ENCODE data around the gene TBC1D22A. TPM values are rescaled to one million over a fixed set of nuclear protein-coding genes. Genes with fewer than 3 reads are reported as not detected.

The TBC1D22A gene
- total RNA-seq, 1 experiment from 2014 or later, result 14.3 TPM

- POLR2A ChIA-PET (ENCODE audit: unreplicated experiment), result no interaction called here
- CTCF ChIA-PET, result no interaction called here
Observed at GRCh38 chr22:47022075-47022473, 259.6 kb downstream of the TBC1D22A start.

GRCh38 chr22:47022475-47022874 is 260.0 kb downstream of the TBC1D22A start:
- Histone ChIP-seq H3F3A (ENCODE audit: low read length, unreplicated experiment) (no peaks in the 10 kb centered on the region), H3K4me1 (ENCODE audit: insufficient read depth, low read length) (no peaks in the 10 kb centered on the region), H3K9ac (ENCODE audit: low read length) (no peak overlapping the region), H4K20me1 (ENCODE audit: low read length) (no peaks in the 10 kb centered on the region), H2AFZ (ENCODE audit: low read length) (no peak overlapping the region), H3K79me2 (ENCODE audit: low read length) (no peaks in the 10 kb centered on the region), H3K4me3 (ENCODE audit: low read length) (no peak overlapping the region), H3K9me2 (replicated peaks; ENCODE audit: low read length) (no peaks in the 10 kb centered on the region), H3K27me3 (ENCODE audit: low read length) (no peaks in the 10 kb centered on the region), H3K4me2 (ENCODE audit: low read length) (no peak overlapping the region), H3K9me3 (ENCODE audit: low read length) (no peaks in the 10 kb centered on the region), H3K36me3 (ENCODE audit: low read depth, low read length) (no peaks in the 10 kb centered on the region), H3K27ac (ENCODE audit: low read length) (no peak overlapping the region)
- BruUV-seq (replicated peaks), result no TSS peak
- no peak for TF ChIP-seq EZH2phosphoT487 (IDR thresholded peaks at IDR 0.05; ENCODE audit: borderline replicate concordance, low read length)
- ATAC-seq, result no peak
- DNase-seq, result no peak
- intact Hi-C loops (cut with micrococcal nuclease), result no loop called here
- CTCF ChIA-PET, result no interaction called here
- POLR2A ChIA-PET (ENCODE audit: unreplicated experiment), result no interaction called here

More at GRCh38 chr22:47022075-47022473, 259.6 kb downstream of the TBC1D22A start:
- Histone ChIP-seq H3K4me2 (ENCODE audit: low read length) (no peak overlapping the region), H3K79me2 (ENCODE audit: low read length) (no peaks in the 10 kb centered on the region), H3K9me2 (replicated peaks; ENCODE audit: low read length) (no peaks in the 10 kb centered on the region), H3K4me1 (ENCODE audit: insufficient read depth, low read length) (no peaks in the 10 kb centered on the region), H3K4me3 (ENCODE audit: low read length) (no peak overlapping the region), H4K20me1 (ENCODE audit: low read length) (no peaks in the 10 kb centered on the region), H3K9ac (ENCODE audit: low read length) (no peak overlapping the region), H3K9me3 (ENCODE audit: low read length) (no peaks in the 10 kb centered on the region), H3K27ac (ENCODE audit: low read length) (no peak overlapping the region), H3K27me3 (ENCODE audit: low read length) (no peaks in the 10 kb centered on the region), H3K36me3 (ENCODE audit: low read depth, low read length) (no peaks in the 10 kb centered on the region), H3F3A (ENCODE audit: low read length, unreplicated experiment) (no peaks in the 10 kb centered on the region), H2AFZ (ENCODE audit: low read length) (no peak overlapping the region)
- ATAC-seq, result no peak
- DNase-seq, result no peak
- TF ChIP-seq EZH2phosphoT487 (IDR thresholded peaks at IDR 0.05; ENCODE audit: borderline replicate concordance, low read length), result no peak
- TF ChIP-seq EZH2 (IDR thresholded peaks at IDR 0.05; ENCODE audit: low read length, unreplicated experiment), result no peak
- no peak for TF ChIP-seq CTCF (conservative IDR thresholded peaks at IDR 0.05; ENCODE audit: low read depth, low read length)
- intact Hi-C loops (cut with micrococcal nuclease), result no loop called here
- BruUV-seq (replicated peaks), result no TSS peak

GRCh38 chr22:47023871-47024270 is 261.4 kb downstream of the TBC1D22A start:
- POLR2A ChIA-PET (ENCODE audit: unreplicated experiment), result no interaction called here
- ATAC-seq (no peak), DNase-seq (no peak)
- Histone ChIP-seq H3K9me3 (ENCODE audit: low read length) (no peaks in the 10 kb centered on the region), H3K9ac (ENCODE audit: low read length) (no peak overlapping the region), H4K20me1 (ENCODE audit: low read length) (no peaks in the 10 kb centered on the region), H3K4me3 (ENCODE audit: low read length) (no peak overlapping the region), H3K27me3 (ENCODE audit: low read length) (no peaks in the 10 kb centered on the region), H3K79me2 (ENCODE audit: low read length) (no peaks in the 10 kb centered on the region), H3F3A (ENCODE audit: low read length, unreplicated experiment) (no peaks in the 10 kb centered on the region), H2AFZ (ENCODE audit: low read length) (no peak overlapping the region), H3K9me2 (replicated peaks; ENCODE audit: low read length) (no peaks in the 10 kb centered on the region), H3K36me3 (ENCODE audit: low read depth, low read length) (no peaks in the 10 kb centered on the region), H3K4me2 (ENCODE audit: low read length) (no peak overlapping the region), H3K4me1 (ENCODE audit: insufficient read depth, low read length) (no peaks in the 10 kb centered on the region), H3K27ac (ENCODE audit: low read length) (no peak overlapping the region)
- BruUV-seq (replicated peaks), result no TSS peak
- CTCF ChIA-PET, result no interaction called here
- no peak for TF ChIP-seq EZH2phosphoT487 (IDR thresholded peaks at IDR 0.05; ENCODE audit: borderline replicate concordance, low read length)
- TF ChIP-seq CTCF (conservative IDR thresholded peaks at IDR 0.05; ENCODE audit: low read depth, low read length), result no peak
- no peak for TF ChIP-seq EZH2 (IDR thresholded peaks at IDR 0.05; ENCODE audit: low read length, unreplicated experiment)
- intact Hi-C loops (cut with micrococcal nuclease), result no loop called here

All from PC-3 (cell line).